GM12878 (cell line): ENCODE data around the gene APLN. TPM values are rescaled to one million over a fixed set of nuclear protein-coding genes. Genes with fewer than 3 reads are reported as not detected.

Source experiments
- CTCF ChIP-seq, 3 experiments: IDR thresholded peaks in 2 of 3; conservative IDR thresholded peaks in 1 of 3; 2 replicates each; pipeline ENCODE4 v1.5.1; 2011; ENCODE audit warnings: low read depth in 3 of 3, low read length in 3 of 3, mild to moderate bottlenecking in 3 of 3, control low read depth in 2 of 3, moderate library complexity in 2 of 3, inconsistent platforms in 1 of 3, mixed read lengths in 1 of 3; ENCODE audit not compliant: control insufficient read depth in 2 of 3, insufficient read depth in 1 of 3; ENCODE audit errors: extremely low read depth in 1 of 3
- FOXM1 ChIP-seq: IDR thresholded peaks from 2 replicates; pipeline ENCODE4 v1.6.1; 2012; ENCODE audit warnings: low read depth, mild to moderate bottlenecking, inconsistent platforms, low read length, moderate library complexity
- HCFC1 ChIP-seq: fragments of 150-350 bp; IDR thresholded peaks from 2 replicates; pipeline ENCODE4 v1.6.1; 2014; ENCODE audit warnings: low read length
- RCOR1 ChIP-seq: conservative IDR thresholded peaks from 2 replicates; pipeline ENCODE4 v1.6.1; 2012; ENCODE audit warnings: low read depth, low read length, improper control_type of control experiment
- SREBF2 ChIP-seq: IDR thresholded peaks from 2 replicates; pipeline ENCODE4 v1.6.1; 2012; ENCODE audit warnings: mild to moderate bottlenecking, low read length
- ZBED1 ChIP-seq: IDR thresholded peaks from 2 replicates; pipeline ENCODE4 v1.6.1; 2016; ENCODE audit warnings: borderline replicate concordance
- ZBTB11 ChIP-seq: fragments of 450-650 bp; formaldehyde crosslinking; IDR thresholded peaks from 2 replicates; pipeline ENCODE4 v1.5.0; 2022; ENCODE audit warnings: mild to moderate bottlenecking, missing genetic modification characterization
- ZNF687 ChIP-seq: fragments of 450-650 bp; IDR thresholded peaks from 2 replicates; pipeline ENCODE4 v1.6.1; 2017; ENCODE audit warnings: mild to moderate bottlenecking, moderate library complexity
- polyA plus RNA-seq, 11 experiments: library from polyadenylated mRNA; depleted of rRNA in 4 of 11; unstranded in 6 of 11; stranded (reverse) in 5 of 11; fragments of >200 nt; fragmentation: Nextera tagmentation in 4 of 11; fragmentation: Illumina TruSeq in 1 of 11; extraction: Ambion mirVana in 4 of 11; extraction: Trizol in 1 of 11; gene quantifications; 1 replicate in 1 of 11; 2 replicates in 10 of 11; pipeline versions ENCODE4 v1.2.1 to v1.2.3, GENCODE V29; 2011 to 2016; ENCODE audit warnings: inconsistent platforms in 2 of 11, missing spikeins in 2 of 11, low read depth in 1 of 11
- total RNA-seq, 4 experiments: library from RNA; depleted of rRNA in 3 of 4; stranded (reverse); fragments of >200 nt in 3 of 4; fragmentation: Illumina TruSeq in 1 of 4; extraction: Trizol in 1 of 4; gene quantifications; 2 replicates each; pipeline versions ENCODE4 v1.2.1 to v1.2.3, GENCODE V29; 2013 to 2021

Gene APLN
- total and polyA plus RNA-seq, 10 of the 15 experiments (the other 5 are each of a cell fraction or from before 2014, with no cell fraction given), result 0.31 TPM; not detected in 9

GRCh38 chrX:129693354-129693753 lies 38.6 kb upstream of the APLN start (continued):
- TF ChIP-seq CTCF (IDR thresholded peaks at IDR 0.05 in 2 of 3, conservative IDR thresholded peaks at IDR 0.05 in 1 of 3; ENCODE audit: control insufficient read depth in 2 of 3, extremely low read depth in 1 of 3, insufficient read depth in 1 of 3, low read depth in 3 of 3, low read length in 3 of 3), result no peak
- TF ChIP-seq ZNF687, result no peak
- no peak for TF ChIP-seq SREBF2
- TF ChIP-seq RCOR1, result no peak
- no peak for TF ChIP-seq ZBTB11
- no peak for TF ChIP-seq ZBED1
- no peak for TF ChIP-seq HCFC1
- no peak for TF ChIP-seq FOXM1
